Stimulated activated memory B cell treated with anti-CD40 and anti-IgM and Interleukin-4, amounts not matched to agents 10 μg/mL and 1 μg/mL and 100 μg/mL, for 72 hours (primary cell): Measurements from ENCODE around the gene TUBB4B.
"Not testable (repeated sequence)": the region's sequence is repeated elsewhere in the genome, so short reads cannot be mapped to it uniquely, and the experiment has no call there.

ENCODE experiments used
- ATAC-seq: fragments of 150-1000 bp; cut with Tn5 transposase; 2 replicates; pipeline ENCODE4 v1.10.0; 2021
- H3K27ac Mint-ChIP-seq: one replicate; pipeline ENCODE4 v1.8.0; 2022; ENCODE audit warnings: mild to moderate bottlenecking, mixed read lengths
- H3K27me3 Mint-ChIP-seq: one replicate; pipeline ENCODE4 v1.8.0; 2022; ENCODE audit warnings: mixed read lengths
- H3K36me3 Mint-ChIP-seq: one replicate; pipeline ENCODE4 v1.8.0; 2022; ENCODE audit warnings: mixed read lengths
- H3K4me1 Mint-ChIP-seq: one replicate; pipeline ENCODE4 v1.8.0; 2022; ENCODE audit warnings: mixed read lengths
- H3K4me3 Mint-ChIP-seq: one replicate; pipeline ENCODE4 v1.8.0; 2022; ENCODE audit warnings: mild to moderate bottlenecking, moderate library complexity, mixed read lengths
- H3K9me3 Mint-ChIP-seq: one replicate; pipeline ENCODE4 v1.8.0; 2022; ENCODE audit warnings: mixed read lengths

TUBB4B gene

DNA sequence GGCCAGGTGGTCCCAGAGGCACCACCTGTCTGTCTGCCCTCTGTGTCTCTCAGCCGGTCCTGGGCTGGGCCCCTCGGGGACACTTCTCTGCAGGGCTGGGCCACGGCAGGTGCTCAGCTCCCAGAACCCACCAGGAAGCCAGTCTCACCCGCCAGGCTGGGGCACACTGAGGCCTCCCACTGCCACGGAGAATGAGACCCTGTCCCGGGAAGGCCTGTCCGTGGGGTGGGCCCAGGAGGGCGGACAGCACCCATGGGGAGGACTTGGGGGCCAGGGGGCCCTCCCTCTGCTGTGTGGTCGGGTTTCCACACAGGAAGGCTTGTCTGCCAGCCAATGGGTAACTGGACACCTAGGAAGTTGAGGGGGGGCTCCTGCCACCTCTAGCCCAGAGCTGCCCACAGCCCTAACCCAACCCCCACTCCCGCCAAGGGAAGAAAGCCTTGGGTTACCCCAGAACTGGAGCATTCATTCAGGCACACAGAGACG is 4.1 kb upstream of the TUBB4B start:
- Mint-ChIP-seq H3K4me3 (peak overlapping the region; percentile 29), H3K36me3 (no peaks in the 10 kb centered on the region), H3K9me3 (no peaks in the 10 kb centered on the region), H3K27me3 (peaks cover 19% of the 10 kb centered on the region), H3K4me1 (peaks cover 49% of the 10 kb centered on the region), H3K27ac (no peak overlapping the region)
- ATAC-seq, result no peak

DNA sequence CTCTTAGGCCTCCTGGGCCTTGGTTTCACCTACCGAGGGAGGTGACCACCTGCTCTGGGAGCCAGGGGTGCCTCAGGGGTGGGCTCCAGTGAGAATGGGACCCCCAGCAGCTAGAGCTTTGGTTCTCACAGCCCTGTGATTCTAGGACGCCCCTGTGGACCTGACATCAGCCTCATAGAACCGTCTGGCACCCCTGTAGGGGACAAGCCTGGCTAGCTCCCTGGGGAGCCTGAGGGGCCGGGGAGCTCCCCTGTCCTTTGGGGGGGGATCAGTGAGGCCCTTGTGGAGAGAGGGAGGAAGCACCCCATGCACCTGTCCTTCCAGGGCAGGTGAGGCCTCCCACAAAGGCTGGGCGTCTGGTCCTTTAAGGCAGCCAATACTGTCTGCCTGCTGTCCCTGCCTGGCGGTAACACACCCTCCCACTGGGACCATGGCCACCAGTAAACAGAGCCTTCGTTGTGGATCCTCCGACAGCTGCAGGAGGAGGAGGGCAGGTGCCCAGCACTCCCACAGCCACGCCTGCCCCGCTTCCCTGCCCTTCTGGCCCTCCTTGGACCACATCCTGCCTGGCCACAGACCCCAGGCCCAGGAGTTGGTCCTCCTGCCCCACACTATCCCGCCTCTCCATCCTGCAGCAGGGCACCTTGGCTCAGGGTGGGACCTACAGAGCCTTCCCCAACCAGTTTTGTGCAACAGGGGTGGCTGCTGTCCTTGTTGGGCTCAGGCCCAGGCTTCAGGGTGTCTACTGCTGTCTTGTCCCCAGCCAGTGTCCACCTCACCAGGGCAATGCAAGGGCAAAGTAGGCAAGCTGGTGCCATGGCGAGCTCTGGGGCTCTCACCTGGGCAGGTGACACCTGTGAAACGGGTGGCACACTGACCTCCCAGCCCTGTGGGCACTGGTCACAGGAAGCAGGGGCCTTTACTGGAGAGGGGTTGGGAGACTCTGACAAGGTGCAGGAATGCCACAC is 3.0 kb upstream of the TUBB4B start:
- Mint-ChIP-seq H3K9me3 (no peaks in the 10 kb centered on the region), H3K27ac (no peak overlapping the region), H3K36me3 (peaks cover 10% of the 10 kb centered on the region), H3K27me3 (peaks cover 12% of the 10 kb centered on the region), H3K4me3 (no peak overlapping the region), H3K4me1 (peaks cover 59% of the 10 kb centered on the region)
- ATAC-seq, result no peak

DNA sequence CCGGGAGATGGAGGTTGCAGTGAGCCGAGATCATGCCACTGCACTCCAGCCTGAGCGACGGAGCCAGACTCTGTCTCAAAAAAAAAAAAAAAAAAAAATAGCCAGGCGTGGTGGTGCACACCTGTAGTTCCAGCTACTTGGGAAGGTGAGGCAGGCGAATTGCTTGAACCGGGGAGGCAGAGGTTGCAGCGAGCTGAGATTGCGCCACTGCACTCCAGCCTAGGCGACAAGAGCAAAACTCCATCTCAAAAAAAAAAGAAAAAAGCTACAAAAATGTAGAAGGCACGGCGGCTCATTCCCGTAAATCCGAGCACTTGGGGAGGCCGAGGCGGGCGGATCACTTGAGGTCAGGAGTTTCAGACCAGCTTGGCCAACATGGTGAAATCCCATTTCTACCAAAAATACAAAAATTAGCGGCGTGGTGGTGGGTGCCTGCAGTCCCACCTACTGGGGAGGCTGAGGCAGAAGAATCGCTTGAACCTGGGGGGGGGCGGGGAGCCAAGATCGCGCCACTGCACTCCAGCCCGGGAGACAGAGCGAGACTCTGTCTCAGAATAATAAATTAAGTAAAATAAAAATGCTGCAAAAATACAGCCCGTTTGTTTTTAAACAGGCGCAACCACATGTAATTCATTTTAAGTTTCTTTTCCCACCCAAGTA is 1.4 kb upstream of the TUBB4B start:
- peaks cover 16% of the 10 kb centered on the region for H3K36me3 Mint-ChIP-seq

DNA sequence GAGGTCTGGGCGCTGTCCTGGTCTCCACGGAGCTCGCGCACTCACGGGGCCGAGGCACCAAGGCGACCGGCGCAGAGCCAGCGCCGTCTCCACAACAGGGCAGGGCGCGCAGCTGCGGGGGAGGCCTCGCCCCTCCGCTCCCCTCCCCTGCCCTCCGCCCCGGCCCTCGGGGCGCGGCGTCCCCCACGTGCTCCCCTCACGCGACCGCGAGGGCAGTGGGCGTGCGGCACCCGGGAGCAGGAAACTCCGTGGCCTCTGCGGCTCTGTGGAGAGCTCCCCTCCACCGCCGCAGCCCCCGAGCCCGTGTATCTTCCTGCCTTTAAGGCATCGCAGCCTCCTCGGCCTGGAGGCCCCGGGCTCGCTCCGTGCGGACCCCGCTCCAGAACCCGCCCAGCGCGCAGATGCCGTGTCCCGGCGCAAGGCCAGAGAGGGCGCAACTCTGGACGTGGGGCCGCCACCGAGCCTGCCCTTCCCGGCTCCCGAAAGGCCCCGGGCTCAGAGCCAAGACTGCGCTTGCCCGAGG is 708 bp upstream of the TUBB4B start:
- peaks cover 16% of the 10 kb centered on the region for H3K36me3 Mint-ChIP-seq
- H3K9me3 Mint-ChIP-seq, result no peaks in the 10 kb centered on the region
- ATAC-seq, result peak; percentile 61
- H3K27me3 Mint-ChIP-seq, result peaks cover 1% of the 10 kb centered on the region
- H3K4me3 Mint-ChIP-seq, result peak overlapping the region; percentile 86
- peak overlapping the region; percentile 69 for H3K27ac Mint-ChIP-seq
- H3K4me1 Mint-ChIP-seq, result peaks cover 64% of the 10 kb centered on the region

More for the DNA sequence above, 1.4 kb upstream of the TUBB4B start:
- not testable (repeated sequence) for H3K27me3 Mint-ChIP-seq, ATAC-seq, H3K9me3 Mint-ChIP-seq
- H3K4me3 Mint-ChIP-seq, result peak overlapping the region; percentile 86
- peak overlapping the region; percentile 69 for H3K27ac Mint-ChIP-seq
- peaks cover 71% of the 10 kb centered on the region for H3K4me1 Mint-ChIP-seq

DNA sequence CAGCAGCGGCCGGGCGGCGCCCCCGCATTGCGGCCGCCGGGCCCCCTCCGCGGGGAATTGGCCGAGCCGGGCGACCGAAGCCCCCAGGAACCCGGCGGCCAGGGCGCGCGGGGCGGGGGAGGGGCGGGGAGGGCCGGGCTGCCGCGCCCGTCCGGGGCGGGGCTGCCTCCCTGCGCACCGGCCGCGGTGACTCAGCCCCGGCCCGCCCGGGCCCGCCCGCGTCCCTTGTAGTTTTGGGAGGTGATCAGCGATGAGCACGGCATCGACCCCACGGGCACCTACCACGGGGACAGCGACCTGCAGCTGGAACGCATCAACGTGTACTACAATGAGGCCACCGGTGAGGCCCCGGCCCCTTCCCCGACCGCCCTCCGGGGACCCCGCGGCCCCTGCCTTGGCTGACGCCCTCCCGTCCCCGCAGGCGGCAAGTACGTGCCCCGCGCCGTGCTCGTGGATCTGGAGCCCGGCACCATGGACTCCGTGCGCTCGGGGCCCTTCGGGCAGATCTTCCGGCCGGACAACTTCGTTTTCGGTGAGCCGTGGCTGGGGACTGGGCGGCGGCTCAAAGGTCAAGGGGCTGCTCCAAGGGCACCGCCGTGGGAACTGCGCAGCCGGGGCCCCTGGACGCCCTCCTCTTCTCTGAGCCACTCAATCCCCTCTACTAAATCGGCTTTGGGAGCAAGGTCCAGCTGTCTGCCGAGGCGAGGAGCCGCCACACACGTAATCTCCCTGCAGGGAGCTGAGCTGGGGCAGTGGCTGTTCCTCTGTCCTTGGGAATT is 592 bp downstream of the TUBB4B start:
- Mint-ChIP-seq H3K9me3 (no peaks in the 10 kb centered on the region), H3K4me1 (peaks cover 55% of the 10 kb centered on the region), H3K27me3 (no peaks in the 10 kb centered on the region), H3K27ac (peak overlapping the region; percentile 69), H3K36me3 (peaks cover 16% of the 10 kb centered on the region), H3K4me3 (peak overlapping the region; percentile 86)
- peak; percentile 46 for ATAC-seq

DNA sequence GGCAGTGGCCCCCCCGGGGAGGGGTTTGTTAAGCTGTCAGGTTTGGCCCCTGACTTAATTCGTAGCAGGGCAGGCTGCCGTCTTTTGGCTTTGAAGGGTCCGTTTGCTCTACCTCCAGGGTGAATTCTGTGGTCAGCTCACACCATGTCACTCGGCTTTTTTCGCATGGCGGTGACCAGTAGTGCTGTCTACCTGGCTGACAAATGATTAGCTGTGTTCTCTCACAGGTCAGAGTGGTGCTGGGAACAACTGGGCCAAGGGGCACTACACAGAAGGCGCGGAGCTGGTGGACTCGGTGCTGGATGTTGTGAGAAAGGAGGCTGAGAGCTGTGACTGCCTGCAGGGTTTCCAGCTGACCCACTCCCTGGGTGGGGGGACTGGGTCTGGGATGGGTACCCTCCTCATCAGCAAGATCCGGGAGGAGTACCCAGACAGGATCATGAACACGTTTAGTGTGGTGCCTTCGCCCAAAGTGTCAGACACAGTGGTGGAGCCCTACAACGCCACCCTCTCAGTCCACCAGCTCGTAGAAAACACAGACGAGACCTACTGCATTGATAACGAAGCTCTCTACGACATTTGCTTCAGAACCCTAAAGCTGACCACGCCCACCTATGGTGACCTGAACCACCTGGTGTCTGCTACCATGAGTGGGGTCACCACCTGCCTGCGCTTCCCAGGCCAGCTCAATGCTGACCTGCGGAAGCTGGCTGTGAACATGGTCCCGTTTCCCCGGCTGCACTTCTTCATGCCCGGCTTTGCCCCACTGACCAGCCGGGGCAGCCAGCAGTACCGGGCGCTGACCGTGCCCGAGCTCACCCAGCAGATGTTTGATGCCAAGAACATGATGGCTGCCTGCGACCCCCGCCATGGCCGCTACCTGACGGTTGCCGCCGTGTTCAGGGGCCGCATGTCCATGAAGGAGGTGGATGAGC is 1.4 kb downstream of the TUBB4B start:
- Mint-ChIP-seq H3K9me3 (no peaks in the 10 kb centered on the region), H3K4me3 (peak overlapping the region; percentile 78), H3K4me1 (peaks cover 49% of the 10 kb centered on the region), H3K27ac (peak overlapping the region; percentile 69), H3K36me3 (peaks cover 16% of the 10 kb centered on the region), H3K27me3 (no peaks in the 10 kb centered on the region)
- ATAC-seq, result no peak

DNA sequence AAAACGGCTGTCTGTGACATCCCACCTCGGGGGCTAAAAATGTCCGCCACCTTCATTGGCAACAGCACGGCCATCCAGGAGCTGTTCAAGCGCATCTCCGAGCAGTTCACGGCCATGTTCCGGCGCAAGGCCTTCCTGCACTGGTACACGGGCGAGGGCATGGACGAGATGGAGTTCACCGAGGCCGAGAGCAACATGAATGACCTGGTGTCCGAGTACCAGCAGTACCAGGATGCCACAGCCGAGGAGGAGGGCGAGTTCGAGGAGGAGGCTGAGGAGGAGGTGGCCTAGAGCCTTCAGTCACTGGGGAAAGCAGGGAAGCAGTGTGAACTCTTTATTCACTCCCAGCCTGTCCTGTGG is 2.2 kb downstream of the TUBB4B start:
- H3K4me3 Mint-ChIP-seq, result peak overlapping the region; percentile 78
- ATAC-seq, H3K27me3 Mint-ChIP-seq, H3K9me3 Mint-ChIP-seq, H3K27ac Mint-ChIP-seq: not testable (repeated sequence)
- H3K36me3 Mint-ChIP-seq, result peaks cover 16% of the 10 kb centered on the region
- H3K4me1 Mint-ChIP-seq, result peaks cover 42% of the 10 kb centered on the region

DNA sequence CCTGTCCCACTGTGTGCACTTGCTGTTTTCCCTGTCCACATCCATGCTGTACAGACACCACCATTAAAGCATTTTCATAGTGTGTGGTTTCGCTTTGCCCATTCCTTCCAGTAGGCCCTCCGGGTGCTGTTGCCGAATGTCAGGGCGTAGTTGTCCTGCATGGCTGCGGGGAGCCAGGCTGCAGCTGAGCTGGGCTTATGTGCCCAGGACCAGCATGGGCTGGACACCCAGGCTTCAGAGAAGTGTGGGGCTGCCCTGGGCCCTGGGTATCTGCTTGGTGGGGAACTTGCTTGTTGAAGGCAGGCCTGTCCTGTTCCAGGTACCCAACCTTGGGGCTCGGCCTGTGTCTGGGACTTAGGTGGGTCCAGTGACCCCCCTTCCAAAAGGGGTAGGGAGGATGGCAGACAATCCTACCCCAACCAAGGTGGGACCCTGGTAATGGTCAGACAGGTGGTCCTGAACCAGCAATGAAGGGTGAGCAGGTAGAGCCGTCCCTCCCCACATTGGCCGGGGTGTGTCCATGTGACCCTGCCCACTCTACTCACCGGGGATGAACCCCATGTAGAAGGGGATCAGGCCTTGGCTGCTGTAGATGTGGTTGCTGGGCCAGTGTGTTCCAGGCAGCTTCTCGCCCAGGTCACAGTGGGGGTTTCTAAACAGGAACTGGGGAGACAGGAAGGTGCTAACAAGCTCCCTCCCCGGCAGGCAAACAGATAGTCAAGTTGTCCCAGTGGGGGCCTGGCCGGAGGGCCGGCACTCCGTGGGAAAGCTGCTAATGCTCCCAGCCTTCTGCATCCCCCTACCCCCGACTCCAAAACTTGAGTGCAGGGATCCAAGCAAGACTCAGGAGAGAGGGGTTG is 2.8 kb downstream of the TUBB4B start:
- no peak overlapping the region for H3K27ac Mint-ChIP-seq
- H3K9me3 Mint-ChIP-seq, result no peaks in the 10 kb centered on the region
- no peaks in the 10 kb centered on the region for H3K27me3 Mint-ChIP-seq
- H3K36me3 Mint-ChIP-seq, result peaks cover 16% of the 10 kb centered on the region
- H3K4me1 Mint-ChIP-seq, result peaks cover 36% of the 10 kb centered on the region
- no peak for ATAC-seq
- no peak overlapping the region for H3K4me3 Mint-ChIP-seq

DNA sequence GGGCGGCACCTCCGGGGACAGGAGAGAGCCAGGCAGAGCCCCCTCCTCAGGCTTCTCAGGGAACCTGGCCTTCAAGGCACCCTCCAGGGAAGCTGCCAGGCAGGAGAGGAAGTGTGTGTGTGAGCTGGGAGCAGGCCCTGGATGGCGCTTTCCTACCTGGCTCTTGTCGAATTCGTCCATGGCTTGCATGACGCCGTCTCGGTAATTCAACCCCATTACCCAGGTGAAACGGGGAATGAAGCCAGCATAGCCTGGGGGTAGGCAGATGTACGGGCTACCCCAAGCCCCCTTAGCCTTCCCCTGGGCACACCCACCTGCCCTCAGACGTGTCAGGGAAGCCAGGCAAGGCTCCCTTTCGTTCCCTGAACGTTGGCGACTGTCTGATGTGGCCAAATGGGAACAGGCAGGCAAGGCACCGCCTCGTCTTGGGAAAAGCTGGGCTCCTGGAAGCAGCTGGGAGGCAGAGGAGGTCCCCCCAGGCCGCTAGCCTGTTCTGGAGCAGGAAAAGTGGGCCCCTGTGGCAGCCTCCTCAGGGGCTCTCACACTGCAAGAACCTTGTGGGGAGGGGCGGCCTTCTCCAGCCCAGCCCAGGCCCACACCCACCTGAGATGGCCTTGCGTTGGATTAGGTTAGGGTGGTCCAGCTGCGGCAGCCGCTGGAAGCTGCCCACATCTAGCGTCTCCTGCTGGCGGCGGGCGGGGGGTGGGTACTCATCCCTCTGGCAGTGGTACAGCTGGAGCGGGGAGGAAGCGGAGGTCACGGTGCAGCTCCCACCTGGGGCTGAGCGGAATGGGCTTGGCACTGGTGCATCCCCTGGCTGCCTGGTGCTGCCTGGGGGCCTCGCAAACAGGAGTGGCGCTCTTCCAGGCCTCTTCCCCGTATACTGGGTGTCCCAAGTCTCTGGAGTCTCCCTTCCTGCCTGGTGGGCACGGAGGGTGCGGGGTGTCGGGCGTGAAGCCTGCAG is 3.7 kb downstream of the TUBB4B start:
- no peak for ATAC-seq
- Mint-ChIP-seq H3K27me3 (no peaks in the 10 kb centered on the region), H3K27ac (no peak overlapping the region), H3K4me1 (peaks cover 27% of the 10 kb centered on the region), H3K36me3 (peaks cover 16% of the 10 kb centered on the region), H3K9me3 (no peaks in the 10 kb centered on the region), H3K4me3 (no peak overlapping the region)

DNA sequence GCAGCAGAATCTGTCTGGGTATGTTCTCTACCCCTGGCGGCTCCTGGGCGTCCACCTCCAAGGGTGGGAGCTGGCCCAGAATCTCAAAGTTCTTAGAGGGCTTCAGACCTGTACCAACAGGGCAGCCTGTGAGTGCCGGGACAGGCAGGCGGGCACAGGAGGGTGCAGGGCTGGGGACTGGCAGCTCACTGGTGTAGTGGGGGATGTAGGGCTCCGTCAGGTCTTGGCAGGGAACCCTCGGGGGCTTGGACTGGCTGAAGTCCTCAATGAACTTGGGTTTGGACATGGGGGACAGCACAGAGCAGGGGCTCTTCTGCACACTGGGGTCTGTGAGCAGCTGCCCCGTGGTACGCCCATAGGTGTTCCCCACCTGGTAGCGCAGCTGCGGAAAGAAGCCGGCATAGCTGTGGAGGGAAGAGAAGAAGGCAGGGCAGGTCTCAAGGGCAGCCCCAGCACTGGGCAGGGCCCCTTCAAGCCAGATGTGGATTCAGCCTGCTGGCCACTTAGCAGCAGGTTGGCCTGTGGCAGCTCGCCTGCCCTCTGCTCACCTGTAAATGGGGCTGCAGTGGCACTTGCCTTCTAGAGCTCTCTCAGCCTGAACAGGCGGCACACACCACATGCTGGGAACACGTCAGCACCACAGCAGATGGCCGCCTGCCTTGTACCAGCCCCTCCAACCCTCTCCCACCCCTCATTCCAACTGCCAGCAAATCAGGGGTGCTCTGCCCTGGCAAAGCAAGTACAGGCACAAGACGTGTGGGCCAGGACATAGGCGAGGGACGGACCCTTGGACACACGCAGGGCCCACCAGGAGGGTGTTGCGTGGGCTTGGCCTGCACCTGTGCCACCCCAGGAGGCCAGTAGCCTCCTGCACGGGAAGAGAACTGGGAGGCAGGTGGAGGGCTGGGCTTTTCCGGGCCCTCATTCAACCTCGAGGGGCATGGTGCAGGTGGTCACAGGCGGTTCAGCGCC is 4.6 kb downstream of the TUBB4B start:
- ATAC-seq, result no peak
- H3K36me3 Mint-ChIP-seq, result peaks cover 16% of the 10 kb centered on the region
- no peaks in the 10 kb centered on the region for H3K27me3 Mint-ChIP-seq
- H3K4me3 Mint-ChIP-seq, result no peak overlapping the region
- H3K4me1 Mint-ChIP-seq, result peaks cover 26% of the 10 kb centered on the region
- H3K27ac Mint-ChIP-seq, result no peak overlapping the region
- H3K9me3 Mint-ChIP-seq, result no peaks in the 10 kb centered on the region

DNA sequence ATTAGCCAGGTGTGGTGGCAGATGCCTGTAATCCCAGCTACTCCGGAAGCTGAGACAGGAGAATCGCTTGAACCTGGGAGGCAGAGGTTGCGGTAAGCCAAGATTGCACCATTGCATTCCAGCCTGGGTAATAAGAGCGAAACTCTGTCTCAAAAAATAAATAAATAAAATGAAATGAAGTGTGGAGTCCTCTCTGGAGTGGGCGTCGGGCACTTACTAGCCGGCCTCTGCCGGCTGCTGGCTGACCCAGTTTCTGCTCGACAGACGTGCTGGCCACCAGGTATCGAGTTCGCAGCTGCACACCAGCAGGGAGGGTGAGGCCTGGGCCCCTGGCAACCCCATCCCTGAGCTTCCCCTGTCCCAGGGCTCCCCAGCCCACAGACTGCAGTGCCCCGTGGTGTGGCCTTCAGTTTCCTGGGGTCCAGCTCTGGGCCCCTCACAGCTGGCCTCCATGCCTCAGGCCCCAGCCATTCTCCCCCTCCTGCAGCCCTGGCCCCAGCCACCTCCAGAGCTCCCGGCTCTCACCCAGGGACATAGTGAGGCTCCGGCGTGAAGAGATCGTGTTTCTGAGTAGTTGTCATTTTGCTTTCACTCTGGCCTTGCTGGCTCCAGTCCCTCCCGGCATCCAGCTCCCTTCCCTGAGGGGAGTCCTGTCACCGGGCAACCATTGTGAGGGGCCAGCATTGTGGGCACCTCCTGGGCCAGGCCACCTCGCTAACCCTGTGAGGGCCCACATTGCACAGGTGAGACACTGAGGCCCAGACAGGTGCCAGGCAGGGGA is 6.2 kb downstream of the TUBB4B start:
- H3K4me3 Mint-ChIP-seq, result no peak overlapping the region
- H3K9me3 Mint-ChIP-seq, result no peaks in the 10 kb centered on the region
- peaks cover 22% of the 10 kb centered on the region for H3K4me1 Mint-ChIP-seq
- H3K36me3 Mint-ChIP-seq, result peaks cover 13% of the 10 kb centered on the region
- ATAC-seq, result no peak
- H3K27ac Mint-ChIP-seq, result no peak overlapping the region
- H3K27me3 Mint-ChIP-seq, result no peaks in the 10 kb centered on the region
